ENCODE measurements around the gene RAPGEF5.

The RAPGEF5 gene, protein sequence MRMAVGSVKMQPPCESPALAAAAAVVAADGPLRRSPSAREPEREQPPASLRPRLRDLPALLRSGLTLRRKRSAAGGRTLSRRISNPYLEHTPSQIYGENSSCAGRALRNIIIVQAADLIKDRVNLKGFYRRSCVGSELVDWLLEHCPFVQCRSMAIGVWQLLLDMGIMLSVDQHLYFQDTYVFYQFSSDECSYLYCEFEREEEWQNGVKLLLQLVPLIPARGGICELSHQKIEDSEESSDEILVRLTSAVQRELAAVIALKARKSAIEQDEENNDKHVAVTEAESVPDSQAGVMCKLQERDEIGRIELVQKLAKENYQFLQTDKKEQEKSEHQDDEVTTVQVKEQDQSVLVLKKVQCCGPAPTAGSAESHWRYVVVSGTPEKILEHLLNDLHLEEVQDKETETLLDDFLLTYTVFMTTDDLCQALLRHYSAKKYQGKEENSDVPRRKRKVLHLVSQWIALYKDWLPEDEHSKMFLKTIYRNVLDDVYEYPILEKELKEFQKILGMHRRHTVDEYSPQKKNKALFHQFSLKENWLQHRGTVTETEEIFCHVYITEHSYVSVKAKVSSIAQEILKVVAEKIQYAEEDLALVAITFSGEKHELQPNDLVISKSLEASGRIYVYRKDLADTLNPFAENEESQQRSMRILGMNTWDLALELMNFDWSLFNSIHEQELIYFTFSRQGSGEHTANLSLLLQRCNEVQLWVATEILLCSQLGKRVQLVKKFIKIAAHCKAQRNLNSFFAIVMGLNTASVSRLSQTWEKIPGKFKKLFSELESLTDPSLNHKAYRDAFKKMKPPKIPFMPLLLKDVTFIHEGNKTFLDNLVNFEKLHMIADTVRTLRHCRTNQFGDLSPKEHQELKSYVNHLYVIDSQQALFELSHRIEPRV

DNA sequence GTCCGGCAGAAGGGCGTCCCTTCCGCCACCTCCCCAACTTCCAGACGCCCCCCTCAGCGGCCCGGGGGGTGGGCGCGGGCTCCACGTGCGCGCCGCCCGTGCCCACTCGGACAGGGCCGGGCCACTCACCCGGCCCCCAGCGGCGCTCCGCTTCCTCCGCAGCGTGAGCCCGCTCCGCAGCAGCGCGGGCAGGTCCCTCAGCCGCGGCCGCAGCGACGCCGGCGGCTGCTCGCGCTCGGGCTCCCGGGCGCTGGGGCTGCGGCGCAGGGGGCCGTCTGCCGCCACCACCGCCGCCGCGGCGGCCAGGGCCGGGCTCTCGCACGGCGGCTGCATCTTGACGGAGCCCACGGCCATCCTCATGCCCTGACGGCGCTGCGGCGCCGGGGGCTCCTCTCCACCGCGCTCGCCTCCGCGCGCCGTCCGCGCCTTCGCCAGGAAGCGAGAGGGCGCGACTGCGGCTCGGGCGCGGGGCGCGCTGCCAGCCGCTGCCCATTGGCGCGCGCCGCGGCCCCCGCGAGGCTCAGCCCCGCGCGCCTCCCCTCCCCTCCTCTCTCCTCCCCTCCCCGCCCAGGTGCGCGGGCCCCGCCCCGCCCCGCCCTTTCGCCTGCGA, at the start of gene RAPGEF5:
RAPGEF5 (minus strand) TSS at position 454 of the 610 bp plus-strand sequence; CDS start at position 360, 94 bp downstream.
- in situ Hi-C loops (cut with MboI; ENCODE audit: low sequenced_read_pairs): no loop called here

DNA sequence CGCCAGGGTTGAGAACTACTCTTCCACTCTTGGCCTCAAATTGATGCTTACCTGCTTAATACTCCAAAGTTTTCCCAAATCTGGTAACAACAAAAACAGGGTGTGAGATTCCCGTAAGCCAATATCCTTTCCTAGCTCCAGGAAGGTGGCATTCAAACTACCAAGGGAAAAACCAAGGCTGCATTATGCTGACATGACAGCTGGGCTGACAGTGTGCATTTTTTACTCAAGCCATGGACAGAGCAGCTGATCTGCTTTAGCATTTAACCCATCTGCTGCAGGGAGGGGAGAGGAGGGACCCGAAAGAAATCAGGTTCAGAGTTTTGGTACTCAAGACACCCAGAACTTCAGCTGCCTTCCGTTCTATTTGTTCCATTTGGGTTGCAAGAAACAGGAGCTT, 49.8 kb upstream of the RAPGEF5 start:
- in situ Hi-C loops (cut with MboI; ENCODE audit: low sequenced_read_pairs): no loop called here

DNA sequence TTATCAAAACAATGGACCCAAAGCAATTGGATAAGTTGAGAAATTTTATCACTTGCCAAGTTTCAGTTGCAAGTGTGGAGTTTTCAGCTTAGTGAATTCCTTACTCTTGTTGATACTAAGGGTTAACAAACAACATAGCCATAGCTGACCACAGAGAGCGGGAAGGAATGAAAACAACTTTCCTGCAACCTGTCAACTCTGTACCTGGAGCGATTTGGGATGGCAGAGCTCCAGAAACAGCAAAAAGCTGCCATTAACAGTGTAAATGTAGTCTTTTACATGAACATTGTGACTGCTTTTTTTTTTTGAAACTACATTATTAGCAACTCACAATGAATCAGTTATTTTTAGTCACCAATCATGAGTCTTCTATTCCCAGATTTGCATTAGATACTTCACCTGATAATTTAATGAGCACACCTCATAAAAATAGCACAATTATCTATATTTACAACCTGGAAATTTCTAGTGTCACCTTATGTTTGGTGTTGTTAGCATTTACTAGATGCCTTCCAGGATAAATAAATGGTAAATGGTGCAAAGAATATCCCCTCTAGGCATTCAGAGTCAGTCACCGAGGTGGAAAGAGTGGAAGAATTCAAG, 47.6 kb upstream of the RAPGEF5 start:
- in situ Hi-C loops (cut with MboI; ENCODE audit: low sequenced_read_pairs): no loop called here

DNA sequence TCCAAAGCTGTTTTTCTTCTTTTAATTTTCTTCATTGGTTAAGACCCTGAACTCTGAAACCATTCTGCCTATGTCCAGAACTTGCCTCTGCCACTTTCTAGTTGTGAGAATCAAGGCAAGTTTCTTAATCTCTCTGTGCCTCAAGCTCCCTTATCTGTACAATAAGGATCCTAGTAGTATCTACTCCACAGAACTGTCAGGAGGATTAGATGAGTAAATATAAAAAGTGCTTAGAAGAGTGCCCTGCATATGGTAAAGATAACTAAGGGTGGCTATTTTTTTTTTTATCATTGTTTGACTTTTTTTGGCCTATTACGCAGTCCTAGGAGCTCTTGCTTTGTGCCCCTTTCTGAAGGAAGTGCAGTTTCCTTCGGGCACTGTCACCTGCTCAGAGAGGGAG, 46.4 kb upstream of the RAPGEF5 start:
- in situ Hi-C loops (cut with MboI; ENCODE audit: low sequenced_read_pairs): no loop called here

DNA sequence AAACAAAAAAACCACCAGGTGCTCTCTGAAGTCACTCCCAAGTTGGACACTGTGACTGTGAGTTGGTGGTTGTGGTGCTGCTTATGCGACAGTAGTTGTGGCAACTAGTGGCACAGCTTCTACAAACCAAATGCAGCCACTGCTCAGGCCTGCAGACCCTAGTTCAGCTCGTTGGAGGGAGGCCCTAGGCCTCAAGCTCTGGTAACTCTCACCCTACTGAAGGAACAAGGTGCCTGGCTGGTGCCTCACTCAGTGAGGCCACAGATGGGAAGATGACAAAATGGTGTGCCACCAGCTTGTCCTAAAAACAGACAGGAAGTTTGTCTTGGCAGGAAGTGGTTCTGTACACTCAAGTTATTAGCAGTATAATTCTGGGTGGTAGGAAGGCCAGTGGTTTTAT, 45.3 kb upstream of the RAPGEF5 start:
- in situ Hi-C loops (cut with MboI; ENCODE audit: low sequenced_read_pairs): no loop called here

DNA sequence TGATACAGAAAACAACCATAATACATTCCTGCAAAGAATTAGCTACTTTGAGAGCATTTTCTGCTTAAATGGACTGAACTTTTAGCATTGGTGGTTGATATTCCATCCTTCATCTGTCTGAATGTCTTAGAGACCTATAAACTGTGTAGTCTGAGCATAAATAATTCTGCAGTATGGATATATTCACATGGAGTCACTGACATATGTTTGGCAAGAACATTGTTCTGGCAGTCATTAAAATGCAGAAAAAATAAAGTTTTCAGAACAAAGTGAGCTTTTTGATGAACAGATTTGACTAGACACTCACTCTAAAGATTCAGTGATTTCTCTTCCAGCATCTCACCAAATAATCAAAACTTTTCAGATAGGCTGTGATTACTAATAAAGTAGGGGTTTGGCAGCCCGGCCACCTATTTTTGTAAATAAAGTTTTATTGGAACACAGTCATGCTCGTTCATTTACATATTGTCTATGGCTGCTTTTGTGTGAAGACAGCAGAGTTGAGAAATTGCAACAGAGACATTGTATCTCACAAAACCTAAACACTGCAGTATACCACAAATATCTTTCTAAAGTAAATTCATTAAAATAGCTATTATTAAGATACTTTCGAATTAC, 44.1 kb upstream of the RAPGEF5 start:
- in situ Hi-C loops (cut with MboI; ENCODE audit: low sequenced_read_pairs): no loop called here

DNA sequence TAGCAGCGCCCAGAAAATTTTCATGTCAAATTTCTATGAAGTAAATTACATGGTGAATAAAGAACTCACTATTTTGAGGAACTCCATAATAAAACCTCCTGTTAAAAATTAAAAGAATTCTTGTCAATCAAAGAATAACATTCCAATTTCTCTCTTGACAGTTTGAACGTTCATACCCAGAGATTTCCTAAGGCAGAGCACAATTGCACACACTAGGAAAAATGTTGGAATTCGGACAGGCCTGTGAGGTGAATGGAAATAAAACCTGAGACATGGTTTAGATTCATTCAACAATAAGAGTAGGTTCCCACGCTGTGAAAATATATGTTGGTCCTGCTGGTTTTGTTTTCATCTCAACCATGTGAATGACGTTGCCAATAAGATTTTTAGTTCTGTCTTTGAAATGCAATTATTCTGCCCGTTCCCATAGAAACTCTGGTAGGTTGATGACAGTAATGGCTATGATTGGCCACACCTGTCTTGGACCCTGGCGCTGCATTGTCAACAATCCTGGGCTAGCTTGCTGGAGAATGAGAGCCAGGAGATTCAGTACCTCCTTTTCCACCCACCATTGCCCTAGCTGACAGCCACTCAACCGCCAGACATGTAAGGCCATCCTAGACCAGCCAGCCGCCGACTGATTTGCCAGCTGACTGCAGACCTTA, 43.3 kb upstream of the RAPGEF5 start:
- in situ Hi-C loops (cut with MboI; ENCODE audit: low sequenced_read_pairs): no loop called here

DNA sequence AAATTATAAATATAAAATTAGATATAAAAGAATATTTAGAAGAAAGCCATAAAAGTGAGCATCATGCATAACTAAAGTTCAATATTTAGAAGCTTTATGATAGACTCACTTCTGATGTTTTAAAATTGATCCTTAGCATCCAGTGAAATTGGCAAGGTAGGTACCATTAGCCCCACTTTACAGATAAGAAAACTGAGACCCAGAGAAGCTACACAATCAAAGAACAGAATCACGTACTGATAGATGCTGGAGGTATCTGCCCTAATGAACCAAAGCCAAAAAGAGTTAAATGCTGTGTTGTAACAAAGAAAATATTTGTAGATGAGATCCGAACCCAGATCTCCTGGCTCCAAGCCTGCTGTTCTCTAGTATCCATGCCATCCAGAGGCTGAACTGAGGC, 42.6 kb upstream of the RAPGEF5 start:
- in situ Hi-C loops (cut with MboI; ENCODE audit: low sequenced_read_pairs): no loop called here

DNA sequence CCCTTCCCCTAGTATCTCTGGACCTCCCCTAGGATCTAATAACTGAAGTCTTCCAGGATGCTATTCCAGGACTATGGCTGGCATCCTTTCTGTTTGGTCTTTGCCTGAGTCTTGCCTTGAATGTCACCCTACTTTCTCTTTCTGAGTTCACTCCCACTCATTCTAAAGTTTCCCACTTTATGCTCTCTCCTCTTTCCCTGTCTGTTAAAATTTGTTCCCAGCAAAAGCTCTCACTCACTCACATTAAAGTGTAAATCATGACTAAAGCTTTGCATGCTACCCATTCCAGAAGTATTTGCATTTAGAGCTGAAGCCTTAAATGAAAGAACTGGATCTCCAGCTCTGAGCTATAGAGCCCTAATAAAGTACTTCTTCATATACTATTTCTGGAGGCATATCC, 42.1 kb upstream of the RAPGEF5 start:
- in situ Hi-C loops (cut with MboI; ENCODE audit: low sequenced_read_pairs): no loop called here

DNA sequence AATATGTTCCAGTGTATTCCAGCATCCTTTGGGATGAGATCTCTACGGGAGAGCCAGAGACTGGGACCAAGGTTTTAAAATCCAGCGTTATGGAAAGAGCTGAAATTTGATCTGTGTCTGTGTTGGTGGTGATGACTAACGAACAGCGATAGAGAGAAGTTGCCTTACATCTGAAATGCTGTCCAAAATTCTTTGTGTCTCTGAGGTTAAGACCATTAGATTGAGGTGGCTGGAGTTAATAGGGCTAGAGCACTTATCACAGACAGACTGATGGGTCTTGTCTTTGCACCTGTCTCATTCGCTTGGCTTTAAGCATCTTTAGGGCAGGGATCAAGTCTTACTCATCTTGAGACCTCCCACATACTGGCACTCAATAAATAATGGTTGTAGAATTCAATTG, 41.0 kb upstream of the RAPGEF5 start:
- in situ Hi-C loops (cut with MboI; ENCODE audit: low sequenced_read_pairs): no loop called here

DNA sequence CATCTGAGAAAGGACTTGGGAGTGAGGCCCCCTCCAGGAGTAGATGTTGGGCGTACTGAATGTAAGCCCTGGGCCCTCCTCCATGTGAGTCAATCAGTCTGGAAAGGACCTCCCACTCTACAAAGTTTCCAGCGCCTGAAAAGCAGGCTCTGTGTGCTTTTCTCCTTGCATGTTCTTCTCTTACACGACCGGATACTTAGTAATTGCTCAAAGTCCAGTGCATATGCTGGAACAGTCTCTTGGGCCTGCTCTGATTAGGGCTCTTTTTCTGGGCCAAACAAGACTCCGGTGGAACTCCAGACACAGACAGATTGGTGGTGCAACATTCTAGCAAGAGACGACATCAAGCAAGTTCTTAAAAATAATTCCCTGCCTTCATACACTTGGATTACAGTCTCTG, 38.3 kb upstream of the RAPGEF5 start:
- in situ Hi-C loops (cut with MboI; ENCODE audit: low sequenced_read_pairs): no loop called here

DNA sequence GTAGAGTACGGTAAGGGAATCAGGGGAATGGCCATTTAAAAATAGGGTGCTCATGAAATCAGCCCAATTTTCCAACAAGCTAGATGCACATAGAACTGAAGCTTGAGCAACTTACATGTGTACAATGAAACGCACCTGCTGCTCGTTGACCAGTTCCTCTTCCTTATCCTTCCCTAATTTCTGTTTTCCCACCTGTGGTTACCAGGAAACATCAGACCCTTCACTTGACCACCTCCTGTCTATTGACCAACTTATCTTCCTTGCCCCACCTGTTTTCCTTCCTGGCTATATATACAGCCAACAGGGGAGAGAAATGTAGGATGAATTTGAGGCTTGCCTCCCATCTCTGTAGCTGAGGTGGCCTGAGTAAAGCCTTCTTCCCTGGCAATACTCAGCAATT, 37.8 kb upstream of the RAPGEF5 start:
- in situ Hi-C loops (cut with MboI; ENCODE audit: low sequenced_read_pairs): no loop called here

DNA sequence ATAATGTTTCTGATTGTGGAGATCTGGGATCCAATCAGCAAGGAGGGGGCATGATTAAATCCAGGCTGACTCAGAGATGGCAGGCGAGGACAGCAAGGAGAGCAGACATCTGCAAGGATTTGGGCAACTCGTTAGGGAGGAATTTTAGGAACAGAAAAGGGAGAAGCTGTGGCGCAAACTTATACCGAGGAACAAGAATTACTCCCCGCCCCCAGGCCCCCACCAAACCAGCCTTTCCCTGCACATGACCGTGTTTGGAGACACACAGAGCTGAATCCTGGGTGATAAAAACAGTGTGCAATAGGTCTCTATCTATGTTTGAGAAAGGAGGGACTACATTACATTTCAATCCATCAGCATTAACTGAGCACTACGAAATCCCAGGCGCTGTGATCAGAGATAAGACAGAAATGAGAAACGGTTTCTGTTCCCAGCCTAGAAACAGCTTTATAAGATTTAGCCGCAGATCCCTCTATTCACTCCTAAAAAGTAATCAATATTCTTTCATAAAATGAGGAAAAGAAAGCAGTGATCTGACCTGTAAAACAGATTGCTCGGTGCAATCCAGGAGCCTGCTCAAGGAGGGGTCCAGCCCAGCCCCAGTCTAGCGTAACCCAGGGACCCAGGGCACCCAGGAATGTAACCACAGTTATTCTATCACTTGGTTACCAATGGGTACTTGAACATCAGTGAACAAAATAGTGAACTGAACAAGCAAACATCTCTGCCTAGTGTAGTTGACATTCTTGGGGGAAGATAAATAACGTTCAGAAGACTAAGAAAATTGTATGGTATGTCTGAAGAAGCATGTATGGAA, 37.2 kb upstream of the RAPGEF5 start:
- in situ Hi-C loops (cut with MboI; ENCODE audit: low sequenced_read_pairs): no loop called here

DNA sequence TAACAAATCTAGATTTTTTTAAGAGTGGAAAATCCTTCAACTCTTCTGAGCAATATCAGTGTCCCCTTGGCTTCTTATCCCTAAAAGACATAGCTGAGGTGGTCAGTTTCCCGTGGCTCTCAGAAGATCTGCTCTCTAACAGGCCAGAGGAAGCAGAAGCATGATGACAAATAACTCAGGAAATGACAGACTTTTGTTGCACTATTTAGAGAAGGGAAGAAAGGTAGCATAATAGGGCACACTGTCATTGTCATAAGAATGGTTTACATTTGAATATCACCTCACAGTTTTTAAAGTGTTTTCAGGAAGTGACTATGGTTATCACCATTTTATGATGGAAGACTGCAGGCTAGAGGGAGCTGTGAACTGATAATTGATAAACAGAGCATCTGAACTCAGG, 33.6 kb upstream of the RAPGEF5 start:
- in situ Hi-C loops (cut with MboI; ENCODE audit: low sequenced_read_pairs): no loop called here

DNA sequence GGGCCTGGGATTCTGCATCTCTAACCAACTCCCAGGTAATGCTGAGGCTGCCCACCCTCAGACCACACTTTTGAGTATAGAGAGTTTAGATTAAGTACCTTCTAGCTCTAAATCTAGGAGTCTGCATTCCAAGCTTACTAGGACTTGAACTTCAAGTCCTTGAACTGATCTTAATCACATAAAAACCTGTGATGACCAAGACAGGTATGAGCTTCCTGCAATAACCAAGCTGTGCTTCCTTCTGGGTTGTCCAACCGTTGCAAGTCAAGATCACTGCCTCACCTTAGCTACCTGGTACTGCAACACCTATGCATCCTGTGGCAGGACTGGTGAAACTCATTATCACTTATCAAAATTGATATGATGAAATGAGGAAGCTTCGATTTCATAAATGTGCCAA, 32.9 kb upstream of the RAPGEF5 start:
- in situ Hi-C loops (cut with MboI; ENCODE audit: low sequenced_read_pairs): no loop called here

DNA sequence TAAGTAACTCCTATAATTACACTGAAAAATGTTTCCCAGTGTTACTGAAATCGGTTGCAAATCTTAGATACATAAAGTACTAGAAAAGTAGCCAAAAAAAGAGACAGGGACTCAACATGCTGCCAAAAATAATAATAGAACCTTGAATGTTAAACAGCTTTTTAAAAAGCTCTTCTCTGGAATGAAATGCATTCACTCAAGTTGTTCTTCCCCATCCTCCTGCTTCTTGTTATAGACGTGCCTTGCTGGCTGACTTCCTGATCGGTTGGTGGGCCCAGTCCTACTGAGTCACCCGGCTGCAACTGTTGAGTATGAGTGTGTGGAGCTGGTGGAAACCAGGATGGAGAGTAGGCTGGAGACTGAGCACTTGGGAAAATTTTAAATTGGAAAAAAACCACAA, 30.6 kb upstream of the RAPGEF5 start:
- in situ Hi-C loops (cut with MboI; ENCODE audit: low sequenced_read_pairs): no loop called here

DNA sequence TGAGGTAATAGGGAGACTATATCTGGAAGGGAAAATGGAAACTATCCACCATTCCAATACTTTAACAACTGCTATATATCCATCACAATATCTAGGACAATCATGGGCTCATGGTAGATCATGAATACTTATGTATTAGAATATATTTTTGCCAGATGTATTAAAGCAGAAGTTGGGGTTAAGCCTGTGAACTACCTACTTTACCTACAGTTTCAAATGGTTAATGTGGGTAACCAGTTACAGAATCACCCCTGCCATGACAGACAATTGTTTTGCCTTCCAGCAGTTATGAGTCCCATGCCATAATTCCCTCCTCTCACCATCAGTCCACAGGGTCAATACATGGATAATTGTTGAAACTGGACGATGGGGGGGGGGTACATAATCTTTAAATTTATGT, 29.9 kb upstream of the RAPGEF5 start:
- in situ Hi-C loops (cut with MboI; ENCODE audit: low sequenced_read_pairs): no loop called here

DNA sequence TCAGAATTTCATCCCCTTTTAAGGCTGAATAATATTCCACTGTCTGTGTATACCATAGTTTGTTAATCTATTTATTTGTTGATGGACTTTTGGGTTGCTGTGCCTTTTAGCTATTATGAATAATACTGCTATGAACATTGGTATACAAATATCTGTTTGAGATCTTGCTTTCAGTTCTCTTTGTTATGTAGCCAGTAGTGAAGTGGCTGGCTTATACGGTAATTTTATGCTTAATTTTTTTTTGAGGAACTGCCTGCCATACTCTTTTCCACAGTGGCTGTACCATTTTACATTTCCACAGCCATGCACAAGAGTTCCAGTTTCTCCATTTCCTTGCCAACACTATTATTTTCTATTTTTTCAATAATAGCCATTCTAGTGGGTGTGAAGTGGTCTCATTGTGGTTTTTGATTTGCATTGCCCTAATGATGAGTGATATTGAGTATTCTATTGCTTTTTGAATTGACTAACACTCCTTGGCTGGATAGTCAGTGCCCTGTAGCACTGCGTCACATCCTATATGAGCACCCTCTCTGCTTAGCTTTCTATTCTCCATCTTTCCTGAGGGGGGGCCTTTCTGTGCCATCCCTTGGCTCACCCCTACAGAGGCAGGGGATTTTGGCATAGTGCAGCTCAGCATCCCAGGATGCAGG, 29.4 kb upstream of the RAPGEF5 start:
- in situ Hi-C loops (cut with MboI; ENCODE audit: low sequenced_read_pairs): no loop called here

DNA sequence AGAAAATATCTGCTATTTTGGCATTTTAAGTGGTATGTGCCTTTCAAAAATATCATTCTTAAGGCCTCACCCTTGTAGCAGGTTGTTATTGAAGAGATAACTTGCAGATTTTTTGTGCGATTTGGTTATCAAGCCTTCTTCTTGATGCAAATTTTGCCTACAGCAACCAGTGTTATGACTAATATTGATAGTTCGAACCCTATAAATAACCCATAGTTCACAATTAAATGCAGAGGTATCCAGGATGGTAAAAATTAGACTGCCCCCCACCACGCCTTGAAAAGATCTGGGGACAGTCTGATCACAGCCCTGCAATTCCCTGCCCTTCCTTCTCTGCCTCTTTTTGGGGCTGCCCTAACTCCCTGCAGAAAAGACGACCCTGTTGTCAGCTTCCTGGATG, 28.4 kb upstream of the RAPGEF5 start:
- in situ Hi-C loops (cut with MboI; ENCODE audit: low sequenced_read_pairs): no loop called here
